ENCODE results near the gene HID1.
"Not testable (repeated sequence)": the region's sequence is repeated elsewhere in the genome, so short reads cannot be mapped to it uniquely, and the experiment has no call there.

The HID1 gene

DNA sequence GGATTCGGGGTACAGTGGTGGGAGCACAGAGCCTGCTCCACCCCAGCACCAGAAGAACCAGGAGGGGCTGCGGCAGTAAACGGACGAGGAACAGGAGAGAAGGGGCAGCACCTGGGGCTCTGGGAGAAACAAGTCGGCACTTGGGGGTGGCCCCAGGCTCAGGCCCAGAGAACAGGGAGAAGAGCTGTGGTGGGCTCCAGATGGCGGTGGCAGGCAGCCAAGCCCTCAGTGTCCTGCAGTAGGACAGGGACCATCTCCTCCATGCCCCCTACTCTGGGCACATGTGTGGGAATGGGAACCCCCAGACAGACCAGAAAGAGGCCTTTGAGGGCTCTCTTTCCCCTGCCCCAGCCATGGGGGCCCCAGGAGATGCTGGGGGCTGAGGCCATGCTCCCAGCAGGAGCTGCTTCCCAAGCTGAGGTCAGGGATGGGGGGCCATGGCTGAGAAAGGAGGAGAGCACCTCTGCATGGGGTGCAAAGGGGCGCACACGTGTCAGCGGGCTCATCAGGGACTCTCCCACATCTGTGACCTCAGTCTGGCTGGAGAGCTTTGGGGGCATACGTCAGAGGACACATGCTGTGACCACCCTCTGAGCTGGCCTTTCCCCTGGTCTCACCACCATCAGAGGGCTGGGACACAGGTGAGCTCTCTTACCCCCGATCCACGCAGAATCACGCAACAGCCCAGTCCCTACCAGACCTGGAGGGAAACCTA lies 56.3 kb downstream of the HID1 start:
- in situ Hi-C loops (cut with MboI; ENCODE audit: low pct_unique_long_range_greater_than_20kb, low sequenced_read_pairs): no loop called here
- DNase-seq: no peak

DNA sequence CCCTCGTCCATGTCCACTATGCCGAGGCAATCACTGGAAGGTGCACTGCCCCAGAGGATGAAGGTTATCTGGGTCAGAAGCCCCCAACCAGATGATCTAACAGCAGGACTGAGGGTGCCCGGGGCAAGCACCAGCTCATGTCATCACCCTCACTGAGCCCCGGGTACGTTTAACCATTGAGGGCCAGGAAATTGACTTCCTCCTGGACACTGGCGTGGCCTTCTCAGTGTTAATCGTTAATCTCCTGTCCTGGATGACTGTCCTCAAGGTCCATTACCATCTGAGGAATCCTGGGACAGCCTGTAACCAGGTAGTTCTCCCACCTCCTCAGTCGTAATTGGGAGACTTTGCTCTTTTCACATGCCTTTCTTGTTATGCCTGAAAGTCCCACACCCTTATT lies 61.1 kb downstream of the HID1 start:
- DNase-seq; in situ Hi-C loops (cut with MboI; ENCODE audit: low pct_unique_long_range_greater_than_20kb, low sequenced_read_pairs): not testable (repeated sequence)

DNA sequence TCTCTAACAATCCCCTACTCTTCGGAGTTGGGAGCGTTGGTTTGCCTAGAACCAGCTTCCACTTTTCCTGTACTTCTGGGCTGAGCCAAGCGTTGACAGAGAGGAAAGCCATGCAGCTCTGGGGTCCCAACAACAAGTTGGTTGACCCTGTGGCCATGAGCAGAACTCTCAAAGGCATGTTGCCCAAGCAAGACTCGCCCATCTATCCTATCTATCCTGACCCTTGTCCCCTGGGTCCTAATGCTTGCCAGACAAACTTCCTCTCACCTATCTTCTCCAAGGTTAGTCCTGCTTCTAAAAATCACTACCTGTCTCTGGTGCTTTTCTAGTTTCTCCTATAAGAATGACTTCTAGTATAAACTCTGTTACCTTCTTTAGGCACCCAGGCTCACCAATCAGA lies 63.5 kb downstream of the HID1 start:
- in situ Hi-C loops (cut with MboI; ENCODE audit: low pct_unique_long_range_greater_than_20kb, low sequenced_read_pairs); DNase-seq: not testable (repeated sequence)

DNA sequence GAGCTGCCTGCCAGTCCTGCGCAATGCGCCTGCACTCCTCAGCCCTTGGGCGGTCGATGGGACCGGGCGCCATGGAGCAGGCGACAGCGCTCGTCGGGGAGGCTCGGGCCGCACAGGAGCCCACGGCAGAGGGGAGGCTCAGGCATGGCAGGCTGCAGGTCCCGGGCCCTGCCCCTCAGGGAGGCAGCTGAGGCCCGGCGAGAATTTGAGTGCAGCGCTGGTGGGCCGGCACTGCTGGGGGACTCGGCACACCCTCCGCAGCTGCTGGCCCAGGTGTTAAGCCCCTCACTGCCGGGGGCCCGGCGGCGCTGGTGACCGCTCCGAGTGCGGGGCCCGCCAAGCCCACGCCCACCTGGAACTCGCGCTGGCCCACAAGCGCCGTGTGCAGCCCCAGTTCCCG lies 65.5 kb downstream of the HID1 start:
- in situ Hi-C loops (cut with MboI; ENCODE audit: low pct_unique_long_range_greater_than_20kb, low sequenced_read_pairs): no loop called here
- DNase-seq: no peak

DNA sequence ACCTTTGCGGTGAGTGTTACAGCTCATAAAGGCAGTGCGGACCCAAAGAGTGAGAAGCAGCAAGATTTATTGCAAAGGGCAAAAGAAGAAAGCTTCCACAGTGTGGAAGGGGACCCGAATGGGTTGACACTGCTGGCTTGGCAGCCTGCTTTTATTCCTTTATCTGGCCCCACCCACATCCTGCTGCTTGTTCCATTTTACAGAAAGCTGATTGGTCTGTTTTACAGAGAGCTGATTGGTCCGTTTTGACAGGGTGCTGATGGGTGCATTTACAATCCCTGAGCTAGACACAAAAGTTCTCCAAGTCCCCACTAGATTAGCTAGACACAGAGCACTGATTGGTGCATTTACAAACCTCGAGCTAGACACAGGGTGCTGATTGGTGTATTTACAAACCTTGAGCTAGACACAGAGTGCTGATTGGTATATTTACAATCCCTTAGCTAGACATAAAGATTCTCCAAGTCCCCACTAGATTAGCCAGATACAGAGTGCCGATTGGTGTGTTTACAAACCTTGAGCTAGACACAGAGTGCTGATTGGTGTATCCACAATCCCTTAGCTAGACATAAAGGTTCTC lies 66.3 kb downstream of the HID1 start:
- in situ Hi-C loops (cut with MboI; ENCODE audit: low pct_unique_long_range_greater_than_20kb, low sequenced_read_pairs); DNase-seq: not testable (repeated sequence)

DNA sequence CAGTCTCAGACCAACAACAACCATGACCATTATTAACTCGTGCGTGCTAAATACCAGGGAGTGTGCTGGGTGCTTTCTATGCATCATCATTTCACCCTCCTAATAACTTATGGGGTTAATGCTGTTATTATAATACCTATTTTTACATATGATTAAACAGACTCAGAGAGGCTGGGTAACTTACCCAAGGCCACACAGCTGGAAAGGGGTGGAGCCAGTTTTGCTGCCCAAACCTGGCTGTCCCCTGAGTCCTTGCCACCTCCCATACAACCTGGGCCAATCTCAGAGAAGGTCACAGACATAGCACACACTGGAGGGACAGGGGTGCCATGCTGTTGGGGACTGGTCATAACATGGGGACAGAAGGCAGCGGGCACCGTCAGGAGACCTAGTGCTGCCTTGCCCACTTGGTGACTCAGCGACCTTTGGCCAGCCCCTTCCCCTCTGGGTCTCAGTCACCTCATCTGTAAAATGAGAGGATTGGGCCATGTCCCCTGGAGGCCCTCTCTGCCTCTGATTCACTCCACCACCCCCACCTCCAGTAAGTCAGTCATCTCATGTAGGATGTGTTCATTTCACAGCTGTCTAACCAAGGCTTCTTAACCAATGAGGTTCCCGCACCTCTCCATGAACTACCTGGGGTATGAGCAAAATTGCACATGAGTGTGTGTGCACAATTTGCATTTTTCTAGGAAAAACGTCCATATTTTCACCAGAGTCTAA lies 67.7 kb downstream of the HID1 start:
- in situ Hi-C loops (cut with MboI; ENCODE audit: low pct_unique_long_range_greater_than_20kb, low sequenced_read_pairs): no loop called here
- DNase-seq: no peak

DNA sequence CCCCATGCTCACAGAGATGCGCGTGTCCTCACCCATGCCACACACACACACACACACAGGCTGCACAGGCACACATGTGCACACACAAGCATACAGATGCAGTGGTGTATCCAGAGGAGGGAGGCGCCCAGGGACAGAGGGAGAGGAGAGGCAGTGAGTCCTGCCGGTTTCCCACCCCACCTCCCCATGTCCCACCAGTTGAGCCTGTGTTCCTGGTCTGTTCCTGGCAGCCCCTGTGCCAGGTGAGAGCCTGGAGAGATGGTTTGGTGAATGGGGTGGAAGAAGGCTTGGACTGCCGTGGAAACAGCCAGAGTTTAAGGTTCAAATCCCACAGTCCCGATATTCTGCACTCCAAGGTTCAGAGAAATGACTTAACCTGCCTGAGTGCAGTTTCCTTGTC lies 68.9 kb downstream of the HID1 start:
- no peak for DNase-seq
- in situ Hi-C loops (cut with MboI; ENCODE audit: low pct_unique_long_range_greater_than_20kb, low sequenced_read_pairs): no loop called here

DNA sequence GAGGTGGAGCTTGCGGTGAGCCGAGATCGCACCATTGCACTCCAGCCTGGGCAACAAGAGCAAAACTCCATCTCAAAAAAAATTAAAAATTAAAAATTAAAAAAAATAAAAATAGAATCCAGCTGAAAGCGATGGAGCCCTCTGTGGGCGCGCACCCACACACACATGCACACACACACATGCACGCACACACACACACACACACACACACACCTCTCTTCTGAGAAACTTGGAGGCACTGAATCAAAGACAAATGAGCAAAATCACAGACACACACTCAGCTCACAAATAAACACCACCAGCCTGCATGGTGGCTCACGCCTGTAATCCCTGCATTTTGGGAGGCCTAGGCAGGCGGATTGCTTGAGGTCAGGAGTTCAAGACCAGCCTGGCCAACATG lies 69.5 kb downstream of the HID1 start:
- DNase-seq: no peak
- in situ Hi-C loops (cut with MboI; ENCODE audit: low pct_unique_long_range_greater_than_20kb, low sequenced_read_pairs): no loop called here

DNA sequence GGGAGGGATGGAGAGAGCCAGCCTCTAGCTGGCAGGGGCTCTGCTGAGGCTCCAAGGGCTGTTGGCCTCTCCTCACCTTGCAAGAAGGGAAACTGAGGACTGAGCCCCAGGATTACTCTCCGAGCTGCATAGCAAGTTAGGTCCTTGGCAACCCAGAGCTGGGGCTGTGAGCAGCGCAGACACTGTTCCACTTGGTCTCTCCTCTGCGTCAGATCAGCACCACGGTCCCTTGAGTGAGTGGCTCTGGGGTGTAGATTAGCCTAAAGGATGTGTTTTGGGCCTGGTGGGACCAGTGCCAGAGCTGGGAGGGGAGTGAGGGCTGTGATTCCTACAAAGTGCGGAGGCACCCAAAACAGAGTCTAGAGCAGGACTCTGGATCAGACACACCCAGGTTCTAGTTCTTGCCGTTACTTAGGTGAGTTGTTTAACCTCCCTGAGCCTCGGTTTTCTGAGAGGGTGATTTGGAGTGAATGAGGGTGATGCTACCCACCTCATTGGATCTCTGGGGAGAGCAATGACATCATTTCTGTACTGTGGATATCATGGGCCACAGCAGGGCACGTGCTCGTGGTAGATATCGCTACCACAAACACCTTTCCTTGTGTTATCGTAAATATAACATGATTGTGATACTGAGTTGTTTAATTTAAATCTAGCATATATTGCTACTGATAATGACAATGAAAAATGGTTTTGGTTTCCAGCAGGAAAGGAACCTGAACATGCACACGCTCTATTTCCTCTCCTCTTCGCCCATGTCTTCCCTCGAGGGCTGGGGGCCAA lies 71.0 kb downstream of the HID1 start:
- no peak for DNase-seq
- in situ Hi-C loops (cut with MboI; ENCODE audit: low pct_unique_long_range_greater_than_20kb, low sequenced_read_pairs): no loop called here
